DOHH2 (cell line): ENCODE data around the gene SPACA7.

Experiments
- EZH2phosphoT487 ChIP-seq: fragments of 200-600 bp; sonication (generic); IDR thresholded peaks from 2 replicates; pipeline ENCODE4 v1.6.1; 2017; ENCODE audit warnings: borderline replicate concordance, mild to moderate bottlenecking, antibody characterized with exemption, low read length, moderate library complexity, mixed read lengths
- TF ChIP-seq, protein P1 (sequence below): fragments of 200-600 bp; sonication (generic); IDR thresholded peaks from one replicate; pipeline ENCODE4 v1.5.1; 2014; ENCODE audit warnings: antibody characterized with exemption, mild to moderate bottlenecking, low read depth, low read length; ENCODE audit not compliant: poor library complexity, severe bottlenecking

DNA sequence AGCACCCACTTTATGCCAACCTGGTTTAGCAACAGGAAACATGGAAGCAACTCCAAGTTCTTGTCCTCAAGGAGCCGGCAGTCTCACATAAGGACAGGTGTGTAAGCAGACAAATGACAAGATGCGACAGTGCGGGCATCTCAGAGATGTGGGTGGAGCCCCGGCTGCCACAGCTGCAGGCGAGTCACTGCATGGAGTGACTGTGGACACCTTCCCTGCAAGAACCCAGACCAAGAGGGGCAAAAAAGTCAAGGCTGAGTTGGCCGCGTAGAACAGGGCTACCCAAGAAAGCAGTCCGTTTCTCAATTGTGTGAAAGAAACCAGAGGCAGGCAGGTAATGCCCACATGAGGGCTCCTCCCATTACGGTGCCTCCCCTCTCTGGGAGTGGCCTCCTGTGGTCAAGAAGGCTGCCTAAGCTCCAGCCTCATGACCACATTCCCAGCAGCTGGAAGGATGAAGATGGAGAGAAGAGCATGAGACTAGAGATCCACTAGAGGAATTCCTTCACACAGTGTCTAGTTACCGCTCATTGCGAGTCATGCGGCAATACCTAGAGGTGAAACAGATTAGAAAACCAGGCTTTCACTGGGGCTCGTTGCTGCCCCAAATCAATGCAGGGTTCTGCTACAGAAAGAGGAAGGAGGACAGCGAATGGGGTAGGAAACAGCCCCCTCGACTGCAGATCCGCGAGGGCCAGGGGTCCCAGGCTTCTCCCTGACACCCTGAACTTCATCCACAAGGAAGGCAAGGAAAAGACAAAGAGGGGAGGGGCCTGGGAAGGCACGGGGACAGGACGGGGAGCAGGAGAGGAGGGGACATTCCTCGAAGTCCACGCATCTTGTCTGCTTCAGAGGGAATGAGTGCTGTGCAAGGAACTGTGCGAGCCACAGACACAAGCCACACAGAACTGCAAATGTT, 80.2 kb downstream of the SPACA7 start:
- TF ChIP-seq, protein P1, sequence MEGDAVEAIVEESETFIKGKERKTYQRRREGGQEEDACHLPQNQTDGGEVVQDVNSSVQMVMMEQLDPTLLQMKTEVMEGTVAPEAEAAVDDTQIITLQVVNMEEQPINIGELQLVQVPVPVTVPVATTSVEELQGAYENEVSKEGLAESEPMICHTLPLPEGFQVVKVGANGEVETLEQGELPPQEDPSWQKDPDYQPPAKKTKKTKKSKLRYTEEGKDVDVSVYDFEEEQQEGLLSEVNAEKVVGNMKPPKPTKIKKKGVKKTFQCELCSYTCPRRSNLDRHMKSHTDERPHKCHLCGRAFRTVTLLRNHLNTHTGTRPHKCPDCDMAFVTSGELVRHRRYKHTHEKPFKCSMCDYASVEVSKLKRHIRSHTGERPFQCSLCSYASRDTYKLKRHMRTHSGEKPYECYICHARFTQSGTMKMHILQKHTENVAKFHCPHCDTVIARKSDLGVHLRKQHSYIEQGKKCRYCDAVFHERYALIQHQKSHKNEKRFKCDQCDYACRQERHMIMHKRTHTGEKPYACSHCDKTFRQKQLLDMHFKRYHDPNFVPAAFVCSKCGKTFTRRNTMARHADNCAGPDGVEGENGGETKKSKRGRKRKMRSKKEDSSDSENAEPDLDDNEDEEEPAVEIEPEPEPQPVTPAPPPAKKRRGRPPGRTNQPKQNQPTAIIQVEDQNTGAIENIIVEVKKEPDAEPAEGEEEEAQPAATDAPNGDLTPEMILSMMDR: no peak
- TF ChIP-seq EZH2phosphoT487: no peak
